SK-N-SH treated with all-trans-retinoic acid at 6 μM for 48 hours (cell line): ENCODE results near the gene CDRT4.

Source experiments
- ARNTL ChIP-seq: fragments of 450-650 bp; formaldehyde crosslinking; IDR thresholded peaks from 2 replicates; pipeline ENCODE4 v1.5.0; 2020; ENCODE audit warnings: low read depth, mild to moderate bottlenecking, moderate library complexity, borderline replicate concordance
- BACH2 ChIP-seq: fragments of 250-450 bp; sonication (Bioruptor Pico); IDR thresholded peaks from 2 replicates; pipeline ENCODE4 v1.9.0; 2021; ENCODE audit warnings: mild to moderate bottlenecking, borderline replicate concordance
- GLIS3 ChIP-seq: fragments of 250-450 bp; sonication (Bioruptor Pico); IDR thresholded peaks from 2 replicates; pipeline ENCODE4 v1.5.0; 2020; ENCODE audit warnings: mild to moderate bottlenecking, moderate library complexity
- TOX ChIP-seq: fragments of 250-450 bp; sonication (Bioruptor Pico); IDR thresholded peaks from 2 replicates; pipeline ENCODE4 v1.8.0; 2021; ENCODE audit warnings: mild to moderate bottlenecking, moderate library complexity, borderline replicate concordance
- ZC3H10 ChIP-seq: fragments of 250-450 bp; sonication (Bioruptor Pico); IDR thresholded peaks from 2 replicates; pipeline ENCODE4 v1.5.1; 2021; ENCODE audit warnings: mild to moderate bottlenecking, moderate library complexity
- ZFP3 ChIP-seq: fragments of 250-450 bp; sonication (Bioruptor Pico); IDR thresholded peaks from 2 replicates; pipeline ENCODE4 v1.5.0; 2020; ENCODE audit warnings: mild to moderate bottlenecking, moderate library complexity
- ZNF565 ChIP-seq: fragments of 450-650 bp; formaldehyde crosslinking; conservative IDR thresholded peaks from 2 replicates; pipeline ENCODE4 v1.5.0; 2020; ENCODE audit warnings: low read depth, mild to moderate bottlenecking, moderate library complexity
- ZNF70 ChIP-seq: fragments of 450-650 bp; formaldehyde crosslinking; IDR thresholded peaks from 2 replicates; pipeline ENCODE4 v1.5.0; 2020; ENCODE audit warnings: mild to moderate bottlenecking, moderate library complexity
- TF ChIP-seq, protein P1 (sequence below): fragments of 250-450 bp; sonication (Bioruptor Pico); IDR thresholded peaks from 2 replicates; pipeline ENCODE4 v1.5.1; 2021; ENCODE audit warnings: mild to moderate bottlenecking, moderate library complexity
- TF ChIP-seq, protein P2 (sequence below): fragments of 250-450 bp; sonication (Bioruptor Pico); IDR thresholded peaks from 2 replicates; pipeline ENCODE4 v1.8.0; 2020; ENCODE audit warnings: mild to moderate bottlenecking, moderate library complexity, borderline replicate concordance
- TF ChIP-seq, protein P3 (sequence below): fragments of 250-450 bp; sonication (Bioruptor Pico); IDR thresholded peaks from 2 replicates; pipeline ENCODE4 v1.5.1; 2020; ENCODE audit warnings: low read depth, mild to moderate bottlenecking, moderate library complexity

DNA sequence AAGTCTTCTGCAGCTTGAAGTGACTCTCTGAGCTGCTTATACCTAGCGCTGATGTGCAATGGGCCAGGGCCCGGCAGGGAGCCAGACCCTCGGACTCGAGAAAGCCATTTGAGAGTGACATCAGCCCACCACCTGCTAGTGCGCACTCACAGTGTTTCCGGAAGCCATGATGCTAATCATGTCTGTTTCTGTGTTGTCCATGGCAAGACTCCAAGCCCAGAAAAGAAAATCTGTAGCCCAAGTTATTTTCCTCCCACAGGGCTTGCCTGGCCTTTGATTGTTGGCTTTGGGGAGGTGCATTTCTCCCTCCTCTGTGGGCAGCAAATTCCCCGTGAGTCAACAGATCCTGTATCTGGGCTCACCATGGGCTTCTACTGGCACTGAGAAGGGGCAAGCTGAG lies 1.8 kb upstream of the CDRT4 start:
- TF ChIP-seq ZFP3 (CRISPR knock-in tag) (no peak), BACH2 (no peak), ARNTL (no peak), ZNF70 (CRISPR knock-in tag) (no peak), TOX (CRISPR knock-in tag) (no peak), ZC3H10 (CRISPR knock-in tag) (no peak), ZNF565 (CRISPR knock-in tag) (no peak), GLIS3 (CRISPR knock-in tag) (no peak)
- TF ChIP-seq, protein P1, sequence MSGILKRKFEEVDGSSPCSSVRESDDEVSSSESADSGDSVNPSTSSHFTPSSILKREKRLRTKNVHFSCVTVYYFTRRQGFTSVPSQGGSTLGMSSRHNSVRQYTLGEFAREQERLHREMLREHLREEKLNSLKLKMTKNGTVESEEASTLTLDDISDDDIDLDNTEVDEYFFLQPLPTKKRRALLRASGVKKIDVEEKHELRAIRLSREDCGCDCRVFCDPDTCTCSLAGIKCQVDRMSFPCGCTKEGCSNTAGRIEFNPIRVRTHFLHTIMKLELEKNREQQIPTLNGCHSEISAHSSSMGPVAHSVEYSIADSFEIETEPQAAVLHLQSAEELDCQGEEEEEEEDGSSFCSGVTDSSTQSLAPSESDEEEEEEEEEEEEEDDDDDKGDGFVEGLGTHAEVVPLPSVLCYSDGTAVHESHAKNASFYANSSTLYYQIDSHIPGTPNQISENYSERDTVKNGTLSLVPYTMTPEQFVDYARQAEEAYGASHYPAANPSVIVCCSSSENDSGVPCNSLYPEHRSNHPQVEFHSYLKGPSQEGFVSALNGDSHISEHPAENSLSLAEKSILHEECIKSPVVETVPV (CRISPR knock-in tag) = no peak
- TF ChIP-seq, protein P2, sequence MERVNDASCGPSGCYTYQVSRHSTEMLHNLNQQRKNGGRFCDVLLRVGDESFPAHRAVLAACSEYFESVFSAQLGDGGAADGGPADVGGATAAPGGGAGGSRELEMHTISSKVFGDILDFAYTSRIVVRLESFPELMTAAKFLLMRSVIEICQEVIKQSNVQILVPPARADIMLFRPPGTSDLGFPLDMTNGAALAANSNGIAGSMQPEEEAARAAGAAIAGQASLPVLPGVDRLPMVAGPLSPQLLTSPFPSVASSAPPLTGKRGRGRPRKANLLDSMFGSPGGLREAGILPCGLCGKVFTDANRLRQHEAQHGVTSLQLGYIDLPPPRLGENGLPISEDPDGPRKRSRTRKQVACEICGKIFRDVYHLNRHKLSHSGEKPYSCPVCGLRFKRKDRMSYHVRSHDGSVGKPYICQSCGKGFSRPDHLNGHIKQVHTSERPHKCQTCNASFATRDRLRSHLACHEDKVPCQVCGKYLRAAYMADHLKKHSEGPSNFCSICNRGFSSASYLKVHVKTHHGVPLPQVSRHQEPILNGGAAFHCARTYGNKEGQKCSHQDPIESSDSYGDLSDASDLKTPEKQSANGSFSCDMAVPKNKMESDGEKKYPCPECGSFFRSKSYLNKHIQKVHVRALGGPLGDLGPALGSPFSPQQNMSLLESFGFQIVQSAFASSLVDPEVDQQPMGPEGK (CRISPR knock-in tag) = no peak
- TF ChIP-seq, protein P3, sequence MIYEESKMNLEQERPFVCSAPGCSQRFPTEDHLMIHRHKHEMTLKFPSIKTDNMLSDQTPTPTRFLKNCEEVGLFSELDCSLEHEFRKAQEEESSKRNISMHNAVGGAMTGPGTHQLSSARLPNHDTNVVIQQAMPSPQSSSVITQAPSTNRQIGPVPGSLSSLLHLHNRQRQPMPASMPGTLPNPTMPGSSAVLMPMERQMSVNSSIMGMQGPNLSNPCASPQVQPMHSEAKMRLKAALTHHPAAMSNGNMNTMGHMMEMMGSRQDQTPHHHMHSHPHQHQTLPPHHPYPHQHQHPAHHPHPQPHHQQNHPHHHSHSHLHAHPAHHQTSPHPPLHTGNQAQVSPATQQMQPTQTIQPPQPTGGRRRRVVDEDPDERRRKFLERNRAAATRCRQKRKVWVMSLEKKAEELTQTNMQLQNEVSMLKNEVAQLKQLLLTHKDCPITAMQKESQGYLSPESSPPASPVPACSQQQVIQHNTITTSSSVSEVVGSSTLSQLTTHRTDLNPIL = no peak
